H1 (cell line): ENCODE measurements around the gene DPP10. TPM values are rescaled to one million over a fixed set of nuclear protein-coding genes. Genes with fewer than 3 reads are reported as not detected.

Experiments
- polyA plus RNA-seq, 7 experiments: library from polyadenylated mRNA; depleted of rRNA in 3 of 7; stranded (reverse) in 5 of 7; unstranded in 2 of 7; fragments of >200 nt in 5 of 7; fragments of 200-250 nt in 2 of 7; gene quantifications; 1 replicate in 5 of 7; 2 replicates in 1 of 7; 4 replicates in 1 of 7; pipeline versions ENCODE4 v1.2.1 to v1.2.3, GENCODE V29; 2011 to 2013; ENCODE audit warnings: missing spikeins in 2 of 7, mixed read lengths in 2 of 7
- total RNA-seq: library from RNA; stranded (reverse); fragmentation: NEBNext Ultra II Directional; extraction: Animal tissue kit (Norgen Biotek cat#: 25700); gene quantifications from 2 replicates; pipeline ENCODE4 v1.2.1, GENCODE V29; 2021
- TF ChIP-seq, protein P1 (sequence below), 3 experiments: IDR thresholded peaks; 1 replicate in 2 of 3; 2 replicates in 1 of 3; pipeline versions ENCODE4 v1.5.1 to v1.6.1; 2011; ENCODE audit warnings: low read length in 3 of 3, mild to moderate bottlenecking in 3 of 3, inconsistent platforms in 2 of 3, low read depth in 1 of 3, moderate library complexity in 1 of 3; ENCODE audit not compliant: insufficient read depth in 1 of 3; ENCODE audit errors: control extremely low read depth in 1 of 3

The DPP10 gene
- total and polyA plus RNA-seq, 2 of the 8 experiments (the other 6 are each of a cell fraction or from before 2014, with no cell fraction given): 3.3 to 7.2 TPM

DNA sequence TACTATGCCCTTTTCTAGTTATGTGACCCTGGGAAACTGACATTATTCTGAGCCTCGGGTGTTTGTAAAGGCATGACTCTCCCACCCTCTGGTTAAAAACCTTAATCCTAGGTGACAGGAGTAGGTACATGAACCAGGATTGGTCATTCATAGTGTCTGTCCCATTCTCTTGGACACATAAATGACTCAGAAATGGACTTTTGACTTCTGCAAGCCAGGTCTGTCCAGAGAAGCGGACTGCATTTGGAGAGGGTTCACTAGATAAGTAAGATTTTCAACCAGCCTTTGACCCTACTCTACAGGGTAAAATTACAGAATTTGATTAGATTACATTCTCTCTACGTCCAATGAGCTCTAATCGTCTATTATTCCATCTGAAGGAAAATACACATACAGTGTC, 285.9 kb downstream of the DPP10 start (continued):
- TF ChIP-seq, protein P1, sequence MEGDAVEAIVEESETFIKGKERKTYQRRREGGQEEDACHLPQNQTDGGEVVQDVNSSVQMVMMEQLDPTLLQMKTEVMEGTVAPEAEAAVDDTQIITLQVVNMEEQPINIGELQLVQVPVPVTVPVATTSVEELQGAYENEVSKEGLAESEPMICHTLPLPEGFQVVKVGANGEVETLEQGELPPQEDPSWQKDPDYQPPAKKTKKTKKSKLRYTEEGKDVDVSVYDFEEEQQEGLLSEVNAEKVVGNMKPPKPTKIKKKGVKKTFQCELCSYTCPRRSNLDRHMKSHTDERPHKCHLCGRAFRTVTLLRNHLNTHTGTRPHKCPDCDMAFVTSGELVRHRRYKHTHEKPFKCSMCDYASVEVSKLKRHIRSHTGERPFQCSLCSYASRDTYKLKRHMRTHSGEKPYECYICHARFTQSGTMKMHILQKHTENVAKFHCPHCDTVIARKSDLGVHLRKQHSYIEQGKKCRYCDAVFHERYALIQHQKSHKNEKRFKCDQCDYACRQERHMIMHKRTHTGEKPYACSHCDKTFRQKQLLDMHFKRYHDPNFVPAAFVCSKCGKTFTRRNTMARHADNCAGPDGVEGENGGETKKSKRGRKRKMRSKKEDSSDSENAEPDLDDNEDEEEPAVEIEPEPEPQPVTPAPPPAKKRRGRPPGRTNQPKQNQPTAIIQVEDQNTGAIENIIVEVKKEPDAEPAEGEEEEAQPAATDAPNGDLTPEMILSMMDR (IDR thresholded peaks at IDR 0.05; ENCODE audit: control extremely low read depth in 1 of 3, insufficient read depth in 1 of 3, low read depth in 1 of 3, low read length in 3 of 3): no peak
